ENCODE data around the gene PHAX. TPM values are rescaled to one million over a fixed set of nuclear protein-coding genes. Genes with fewer than 3 reads are reported as not detected.

Gene PHAX
- total and polyA plus RNA-seq, 2 donors (not counting 1 experiment from before 2014, with no cell fraction given): 54.5 to 103 TPM

GRCh38 chr5:126624534-126624933 lies 23.8 kb downstream of the PHAX start:
- no peak overlapping the region for H2AFZ ChIP-seq (ENCODE audit: low read length)
- peak overlapping the region; percentile 76 for H3K4me2 ChIP-seq (ENCODE audit: extremely low read depth, insufficient read depth, low read length)
- H3K36me3 ChIP-seq (ENCODE audit: control insufficient read depth, insufficient read depth, low read length): peaks cover 3% of the 10 kb centered on the region
- H3K9me3 ChIP-seq (ENCODE audit: control insufficient read depth, insufficient read depth, low read depth, low read length): no peaks in the 10 kb centered on the region
- no peak for TF ChIP-seq EZH2 (IDR thresholded peaks at IDR 0.05; ENCODE audit: low read length, missing control alignments)
- TF ChIP-seq, protein P1, sequence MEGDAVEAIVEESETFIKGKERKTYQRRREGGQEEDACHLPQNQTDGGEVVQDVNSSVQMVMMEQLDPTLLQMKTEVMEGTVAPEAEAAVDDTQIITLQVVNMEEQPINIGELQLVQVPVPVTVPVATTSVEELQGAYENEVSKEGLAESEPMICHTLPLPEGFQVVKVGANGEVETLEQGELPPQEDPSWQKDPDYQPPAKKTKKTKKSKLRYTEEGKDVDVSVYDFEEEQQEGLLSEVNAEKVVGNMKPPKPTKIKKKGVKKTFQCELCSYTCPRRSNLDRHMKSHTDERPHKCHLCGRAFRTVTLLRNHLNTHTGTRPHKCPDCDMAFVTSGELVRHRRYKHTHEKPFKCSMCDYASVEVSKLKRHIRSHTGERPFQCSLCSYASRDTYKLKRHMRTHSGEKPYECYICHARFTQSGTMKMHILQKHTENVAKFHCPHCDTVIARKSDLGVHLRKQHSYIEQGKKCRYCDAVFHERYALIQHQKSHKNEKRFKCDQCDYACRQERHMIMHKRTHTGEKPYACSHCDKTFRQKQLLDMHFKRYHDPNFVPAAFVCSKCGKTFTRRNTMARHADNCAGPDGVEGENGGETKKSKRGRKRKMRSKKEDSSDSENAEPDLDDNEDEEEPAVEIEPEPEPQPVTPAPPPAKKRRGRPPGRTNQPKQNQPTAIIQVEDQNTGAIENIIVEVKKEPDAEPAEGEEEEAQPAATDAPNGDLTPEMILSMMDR (conservative IDR thresholded peaks at IDR 0.05 in 1 of 2, IDR thresholded peaks at IDR 0.05 in 1 of 2; ENCODE audit: low read depth in 1 of 2, low read length in 2 of 2): no peak
- no peaks in the 10 kb centered on the region for H3K79me2 ChIP-seq (ENCODE audit: control insufficient read depth, insufficient read depth, low read length)
- H3K9ac ChIP-seq (ENCODE audit: insufficient read depth, low read length): no peak overlapping the region
- no peaks in the 10 kb centered on the region for H3K27me3 ChIP-seq (ENCODE audit: control insufficient read depth, insufficient read depth, low read length)
- DNase-seq (ENCODE audit: low read depth in 2 of 2): peak; percentile 85 to 91
- no peak overlapping the region for H3K4me3 ChIP-seq (replicated peaks in 1 of 4; ENCODE audit: control extremely low read depth in 1 of 4, insufficient read depth in 1 of 4, low read depth in 3 of 4, low read length in 4 of 4)
- H3K4me1 ChIP-seq (ENCODE audit: control insufficient read depth, extremely low read depth, insufficient read depth, low read length): peaks cover 10% of the 10 kb centered on the region
- H3K27ac ChIP-seq (ENCODE audit: insufficient read depth, low read length): peak overlapping the region; percentile 60
- no peaks in the 10 kb centered on the region for H4K20me1 ChIP-seq (ENCODE audit: control insufficient read depth, extremely low read depth, insufficient read depth, low read length)

- H3K27ac ChIP-seq (ENCODE audit: insufficient read depth, low read length): no peak overlapping the region
- no peak for DNase-seq (ENCODE audit: low read depth in 2 of 2)
- TF ChIP-seq, protein P1 (conservative IDR thresholded peaks at IDR 0.05 in 1 of 2, IDR thresholded peaks at IDR 0.05 in 1 of 2; ENCODE audit: low read depth in 1 of 2, low read length in 2 of 2): no peak
- no peak for TF ChIP-seq EZH2 (IDR thresholded peaks at IDR 0.05; ENCODE audit: low read length, missing control alignments)
- H3K27me3 ChIP-seq (ENCODE audit: control insufficient read depth, insufficient read depth, low read length): no peaks in the 10 kb centered on the region
- no peak overlapping the region for H3K4me3 ChIP-seq (replicated peaks in 1 of 4; ENCODE audit: control extremely low read depth in 1 of 4, insufficient read depth in 1 of 4, low read depth in 3 of 4, low read length in 4 of 4)
- no peaks in the 10 kb centered on the region for H4K20me1 ChIP-seq (ENCODE audit: control insufficient read depth, extremely low read depth, insufficient read depth, low read length)
- H3K9ac ChIP-seq (ENCODE audit: insufficient read depth, low read length): no peak overlapping the region
- H2AFZ ChIP-seq (ENCODE audit: low read length): no peak overlapping the region
- H3K4me1 ChIP-seq (ENCODE audit: control insufficient read depth, extremely low read depth, insufficient read depth, low read length): peaks cover 10% of the 10 kb centered on the region
- no peaks in the 10 kb centered on the region for H3K79me2 ChIP-seq (ENCODE audit: control insufficient read depth, insufficient read depth, low read length)
- peaks cover 3% of the 10 kb centered on the region for H3K36me3 ChIP-seq (ENCODE audit: control insufficient read depth, insufficient read depth, low read length)
- H3K9me3 ChIP-seq (ENCODE audit: control insufficient read depth, insufficient read depth, low read depth, low read length): no peaks in the 10 kb centered on the region
- H3K4me2 ChIP-seq (ENCODE audit: extremely low read depth, insufficient read depth, low read length): no peak overlapping the region
Measured at GRCh38 chr5:126628102-126628501, 27.4 kb downstream of the PHAX start.

DNA sequence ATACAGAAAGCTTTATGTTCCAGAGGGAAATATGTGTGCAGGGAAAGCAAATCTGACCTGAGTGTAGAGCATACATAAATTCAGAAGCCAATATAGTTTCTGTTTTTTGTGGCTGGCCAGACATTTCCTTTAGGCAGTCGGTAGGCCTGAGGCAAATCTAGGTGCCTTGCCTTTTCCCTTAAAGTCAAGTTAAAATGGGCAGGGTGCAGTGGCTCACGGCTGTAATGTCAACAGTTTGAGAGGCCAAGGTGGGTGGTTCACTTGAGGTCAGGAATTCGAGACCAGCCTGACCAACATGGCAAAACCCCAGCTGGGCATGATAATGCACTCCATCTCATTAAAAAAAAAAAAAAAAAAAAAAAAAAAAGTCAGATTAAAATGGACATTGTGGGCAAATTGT lies 31.2 kb downstream of the PHAX start:
- TF ChIP-seq, protein P1 (conservative IDR thresholded peaks at IDR 0.05 in 1 of 2, IDR thresholded peaks at IDR 0.05 in 1 of 2; ENCODE audit: low read depth in 1 of 2, low read length in 2 of 2): no peak
- TF ChIP-seq EZH2 (IDR thresholded peaks at IDR 0.05; ENCODE audit: low read length, missing control alignments): no peak
- no peak for DNase-seq (ENCODE audit: low read depth in 2 of 2)
- Histone ChIP-seq H4K20me1 (ENCODE audit: control insufficient read depth, extremely low read depth, insufficient read depth, low read length) (no peaks in the 10 kb centered on the region), H3K27me3 (ENCODE audit: control insufficient read depth, insufficient read depth, low read length) (no peaks in the 10 kb centered on the region), H3K4me3 (replicated peaks in 1 of 4; ENCODE audit: control extremely low read depth in 1 of 4, insufficient read depth in 1 of 4, low read depth in 3 of 4, low read length in 4 of 4) (no peak overlapping the region), H3K9ac (ENCODE audit: insufficient read depth, low read length) (no peak overlapping the region), H3K36me3 (ENCODE audit: control insufficient read depth, insufficient read depth, low read length) (no peaks in the 10 kb centered on the region), H3K4me1 (ENCODE audit: control insufficient read depth, extremely low read depth, insufficient read depth, low read length) (no peaks in the 10 kb centered on the region), H3K4me2 (ENCODE audit: extremely low read depth, insufficient read depth, low read length) (no peak overlapping the region), H3K9me3 (ENCODE audit: control insufficient read depth, insufficient read depth, low read depth, low read length) (no peaks in the 10 kb centered on the region), H3K27ac (ENCODE audit: insufficient read depth, low read length) (no peak overlapping the region), H2AFZ (ENCODE audit: low read length) (no peak overlapping the region), H3K79me2 (ENCODE audit: control insufficient read depth, insufficient read depth, low read length) (no peaks in the 10 kb centered on the region)

Data from fibroblast of lung (primary cell).